ENCODE data around the gene ALG14. TPM values are rescaled to one million over a fixed set of nuclear protein-coding genes. Genes with fewer than 3 reads are reported as not detected.

The ALG14 gene
- total and polyA plus RNA-seq, 2 donors (not counting 1 experiment from before 2014, with no cell fraction given): 0.92 to 2.6 TPM

GRCh38 chr1:95067568-95067967, 5.2 kb downstream of the ALG14 start:
- Mint-ChIP-seq H3K4me3 (no peak overlapping the region), H3K27me3 (no peaks in the 10 kb centered on the region), H3K4me1 (peaks cover 15% of the 10 kb centered on the region), H3K27ac (no peak overlapping the region), H3K9me3 (ENCODE audit: insufficient read depth) (no peaks in the 10 kb centered on the region)
- H3K79me2 ChIP-seq (ENCODE audit: control insufficient read depth, insufficient read depth, low read length): peaks cover 4% of the 10 kb centered on the region
- CTCF ChIA-PET: interaction anchor here (0.5 to 5.1 kb wide), 2 partner anchors 26 to 213 kb away, joined by 3 to 17 read pairs; no protein-coding TSS in a partner anchor
- no peak overlapping the region for H2AFZ ChIP-seq (ENCODE audit: insufficient read depth, low read depth, low read length, poor library complexity, severe bottlenecking)
- no peaks in the 10 kb centered on the region for H3K27me3 ChIP-seq (replicated peaks in 1 of 4; ENCODE audit: control extremely low read depth in 1 of 4, control insufficient read depth in 3 of 4, insufficient read depth in 4 of 4, low read length in 3 of 4)
- H3K4me3 ChIP-seq (ENCODE audit: control extremely low read depth in 1 of 5, extremely low read depth in 1 of 5, insufficient read depth in 1 of 5, low read depth in 2 of 5, low read length in 4 of 5): no peak overlapping the region
- intact Hi-C loops (cut with micrococcal nuclease): no loop called here
- H3K4me1 ChIP-seq (ENCODE audit: control insufficient read depth in 2 of 2, insufficient read depth in 2 of 2, low read length in 2 of 2): peaks cover 7% of the 10 kb centered on the region in 2 donors
- H3K36me3 ChIP-seq (replicated peaks in 1 of 2; ENCODE audit: control extremely low read depth in 1 of 2, control insufficient read depth in 1 of 2, extremely low read depth in 1 of 2, insufficient read depth in 2 of 2, low read length in 1 of 2): no peaks in the 10 kb centered on the region
- DNase-seq (no peak), ATAC-seq (ENCODE audit: low read depth) (no peak)
- no peak overlapping the region for H3K4me2 ChIP-seq (replicated peaks; ENCODE audit: low read depth, low read length, poor library complexity, severe bottlenecking)
- TF ChIP-seq CTCF (IDR thresholded peaks at IDR 0.05) (no peak), EZH2 (IDR thresholded peaks at IDR 0.05; ENCODE audit: borderline replicate concordance, insufficient read depth, low read depth, low read length, poor library complexity, severe bottlenecking) (no peak)
- no peaks in the 10 kb centered on the region for H4K20me1 ChIP-seq (ENCODE audit: control insufficient read depth, insufficient read depth, low read length, poor library complexity, severe bottlenecking)
- H3K9me3 ChIP-seq (ENCODE audit: control extremely low read depth in 1 of 3, control insufficient read depth in 2 of 3, insufficient read depth in 1 of 3, low read length in 2 of 3): no peaks in the 10 kb centered on the region
- POLR2A ChIA-PET: no interaction called here
- WGBS (ENCODE audit: insufficient coverage): 98% methylated on average over 5 of the region's 5 CpGs
- no peak overlapping the region for H3K27ac ChIP-seq (ENCODE audit: low read length in 2 of 2)
- H3K9ac ChIP-seq (ENCODE audit: low read length): no peak overlapping the region

DNA sequence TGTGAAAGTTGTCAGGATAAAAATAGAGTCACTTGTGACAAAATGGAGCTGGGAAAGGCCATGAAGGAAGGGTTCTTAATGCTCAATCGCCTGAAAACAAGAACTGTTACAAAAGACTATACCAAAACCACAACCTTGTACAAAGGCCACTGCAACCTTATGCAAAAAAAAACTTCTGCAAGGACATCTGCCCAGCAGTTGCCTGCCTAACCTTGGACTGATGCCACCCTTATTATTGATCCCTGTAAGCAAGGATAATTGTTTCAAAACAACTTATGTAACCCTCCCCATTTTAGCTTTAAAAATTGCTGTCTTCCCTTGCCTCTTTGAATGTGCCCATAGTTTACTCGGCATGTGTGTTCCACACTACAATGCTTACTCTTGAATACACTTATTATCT, 5.7 kb downstream of the ALG14 start:
- POLR2A ChIA-PET: no interaction called here
- no peak for TF ChIP-seq CTCF (IDR thresholded peaks at IDR 0.05)
- TF ChIP-seq EZH2 (IDR thresholded peaks at IDR 0.05; ENCODE audit: borderline replicate concordance, insufficient read depth, low read depth, low read length, poor library complexity, severe bottlenecking): no peak
- no peak overlapping the region for H3K9ac ChIP-seq (ENCODE audit: low read length)
- no peak overlapping the region for H3K27ac Mint-ChIP-seq
- H3K36me3 ChIP-seq (replicated peaks in 1 of 2; ENCODE audit: control extremely low read depth in 1 of 2, control insufficient read depth in 1 of 2, extremely low read depth in 1 of 2, insufficient read depth in 2 of 2, low read length in 1 of 2): no peaks in the 10 kb centered on the region
- H3K9me3 Mint-ChIP-seq (ENCODE audit: insufficient read depth): no peaks in the 10 kb centered on the region
- no peak overlapping the region for H3K27ac ChIP-seq (ENCODE audit: low read length in 2 of 2)
- DNase-seq: no peak
- no peak overlapping the region for H3K4me3 Mint-ChIP-seq
- peaks cover 4% of the 10 kb centered on the region for H3K79me2 ChIP-seq (ENCODE audit: control insufficient read depth, insufficient read depth, low read length)
- no peak overlapping the region for H2AFZ ChIP-seq (ENCODE audit: insufficient read depth, low read depth, low read length, poor library complexity, severe bottlenecking)
- H3K4me1 ChIP-seq (ENCODE audit: control insufficient read depth in 2 of 2, insufficient read depth in 2 of 2, low read length in 2 of 2): peaks cover 4 to 6% of the 10 kb centered on the region in 2 donors
- no peaks in the 10 kb centered on the region for H3K9me3 ChIP-seq (ENCODE audit: control extremely low read depth in 1 of 3, control insufficient read depth in 2 of 3, insufficient read depth in 1 of 3, low read length in 2 of 3)
- peaks cover 10% of the 10 kb centered on the region for H3K4me1 Mint-ChIP-seq
- H3K4me2 ChIP-seq (replicated peaks; ENCODE audit: low read depth, low read length, poor library complexity, severe bottlenecking): no peak overlapping the region
- intact Hi-C loops (cut with micrococcal nuclease): no loop called here
- CTCF ChIA-PET: interaction anchor here (0.5 to 5.1 kb wide), 4 partner anchors 17 to 212 kb away, joined by 3 to 17 read pairs (median 4); partner anchors contain the start of gene RWDD3
- no peak overlapping the region for H3K4me3 ChIP-seq (ENCODE audit: control extremely low read depth in 1 of 5, extremely low read depth in 1 of 5, insufficient read depth in 1 of 5, low read depth in 2 of 5, low read length in 4 of 5)
- H4K20me1 ChIP-seq (ENCODE audit: control insufficient read depth, insufficient read depth, low read length, poor library complexity, severe bottlenecking): no peaks in the 10 kb centered on the region
- no peaks in the 10 kb centered on the region for H3K27me3 ChIP-seq (replicated peaks in 1 of 4; ENCODE audit: control extremely low read depth in 1 of 4, control insufficient read depth in 3 of 4, insufficient read depth in 4 of 4, low read length in 3 of 4)
- no peaks in the 10 kb centered on the region for H3K27me3 Mint-ChIP-seq
- no peak for ATAC-seq (ENCODE audit: low read depth)
- WGBS (ENCODE audit: insufficient coverage): 80% methylated on average over 1 of the region's 2 CpGs
